GM23248 (cell line): ENCODE data around the gene SEMA3G.

Source experiments
- EZH2 ChIP-seq: fragments of 200-600 bp; sonication (generic); IDR thresholded peaks from 2 replicates; pipeline ENCODE4 v1.6.1; 2018; ENCODE audit warnings: antibody characterized with exemption, mild to moderate bottlenecking; ENCODE audit not compliant: insufficient read depth, poor library complexity, severe bottlenecking
- EZH2phosphoT487 ChIP-seq: fragments of 200-600 bp; sonication (generic); IDR thresholded peaks from 2 replicates; pipeline ENCODE4 v1.6.1; 2018; ENCODE audit warnings: antibody characterized with exemption, moderate library complexity, mild to moderate bottlenecking, low read depth; ENCODE audit not compliant: insufficient read depth

- TF ChIP-seq EZH2phosphoT487 (no peak), EZH2 (no peak)
Observed at GRCh38 chr3:52393131-52393807, 51.6 kb downstream of the SEMA3G start.
